HG02623 (cell line): ENCODE data around the gene ACOD1.
"Not testable (repeated sequence)": the region's sequence is repeated elsewhere in the genome, so short reads cannot be mapped to it uniquely, and the experiment has no call there.

ENCODE experiments used
- ATAC-seq: cut with Tn5 transposase; IDR thresholded peaks from one replicate; pipeline ENCODE4 v1.9.1; 2021; ENCODE audit warnings: moderate library complexity; ENCODE audit not compliant: unreplicated experiment

The ACOD1 gene

GRCh38 chr13:76948149-76948548 lies at the start of gene ACOD1:
TSS of gene ACOD1 (plus strand) at chr13:76948511. CDS start at chr13:76948559, 48 bp downstream.
- no peak for ATAC-seq

GRCh38 chr13:76899066-76899465 lies 49.2 kb upstream of the ACOD1 start:
- ATAC-seq: not testable (repeated sequence)

- peak; percentile 94 for ATAC-seq
Measured at GRCh38 chr13:76903544-76904162, 44.7 kb upstream of the ACOD1 start.

DNA sequence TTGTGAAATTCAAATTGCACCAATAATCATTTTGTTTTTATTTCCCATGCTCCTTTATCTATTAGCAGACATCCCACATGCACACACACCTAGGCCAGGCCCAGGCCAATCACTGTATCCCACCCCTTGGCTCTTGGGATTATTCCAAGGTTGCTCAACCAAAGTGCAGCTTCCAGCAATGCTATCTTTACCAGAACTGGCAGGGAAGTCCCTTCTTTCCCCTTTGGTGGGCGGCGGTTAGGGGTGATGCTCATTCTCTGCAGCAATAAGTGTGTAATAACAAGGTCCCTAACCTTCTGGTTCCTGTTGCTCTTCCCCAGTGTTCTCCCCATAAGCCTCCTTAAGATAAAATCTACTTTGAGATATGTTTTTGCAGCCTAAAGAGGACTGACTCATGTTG lies 43.8 kb upstream of the ACOD1 start:
- ATAC-seq: no peak

DNA sequence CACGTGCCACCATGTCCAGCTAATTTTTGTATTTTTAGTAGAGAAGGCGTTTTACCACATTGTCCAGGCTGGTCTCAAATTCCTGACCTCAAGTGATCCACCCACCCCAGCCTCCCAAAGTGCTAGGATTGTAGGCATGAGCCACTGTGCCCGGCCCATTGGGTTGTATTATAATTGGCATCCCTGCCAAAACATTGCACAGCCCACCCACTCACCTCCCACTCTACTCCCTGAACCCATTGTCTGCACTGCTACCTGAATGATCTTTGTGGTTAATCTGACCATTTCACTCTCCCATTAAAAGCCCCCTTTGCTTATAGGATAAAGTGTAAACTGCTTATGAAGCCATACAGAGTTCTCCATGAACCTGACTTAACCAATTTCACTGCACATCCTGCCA lies 35.8 kb upstream of the ACOD1 start:
- ATAC-seq: no peak

DNA sequence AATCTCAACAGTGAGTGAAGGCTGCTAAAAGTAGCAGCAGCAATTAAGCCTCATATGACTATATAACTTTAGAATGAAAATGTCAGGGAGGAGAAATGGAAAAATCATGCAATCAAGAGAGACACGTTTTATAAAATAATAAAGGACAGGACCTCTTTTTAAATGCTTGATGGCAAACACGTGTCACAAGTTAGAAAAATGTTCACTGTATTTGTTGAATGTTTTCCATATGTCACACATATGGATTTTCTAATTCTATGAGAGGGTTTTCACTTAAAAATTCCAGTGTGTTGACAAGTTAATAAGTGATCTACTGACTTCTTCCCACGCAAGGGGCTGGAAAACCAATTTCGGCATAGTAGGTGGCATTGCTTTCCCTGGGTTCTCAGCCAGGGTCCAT lies 34.4 kb upstream of the ACOD1 start:
- no peak for ATAC-seq

- no peak for ATAC-seq
Measured at GRCh38 chr13:76917095-76917494, 31.2 kb upstream of the ACOD1 start.

DNA sequence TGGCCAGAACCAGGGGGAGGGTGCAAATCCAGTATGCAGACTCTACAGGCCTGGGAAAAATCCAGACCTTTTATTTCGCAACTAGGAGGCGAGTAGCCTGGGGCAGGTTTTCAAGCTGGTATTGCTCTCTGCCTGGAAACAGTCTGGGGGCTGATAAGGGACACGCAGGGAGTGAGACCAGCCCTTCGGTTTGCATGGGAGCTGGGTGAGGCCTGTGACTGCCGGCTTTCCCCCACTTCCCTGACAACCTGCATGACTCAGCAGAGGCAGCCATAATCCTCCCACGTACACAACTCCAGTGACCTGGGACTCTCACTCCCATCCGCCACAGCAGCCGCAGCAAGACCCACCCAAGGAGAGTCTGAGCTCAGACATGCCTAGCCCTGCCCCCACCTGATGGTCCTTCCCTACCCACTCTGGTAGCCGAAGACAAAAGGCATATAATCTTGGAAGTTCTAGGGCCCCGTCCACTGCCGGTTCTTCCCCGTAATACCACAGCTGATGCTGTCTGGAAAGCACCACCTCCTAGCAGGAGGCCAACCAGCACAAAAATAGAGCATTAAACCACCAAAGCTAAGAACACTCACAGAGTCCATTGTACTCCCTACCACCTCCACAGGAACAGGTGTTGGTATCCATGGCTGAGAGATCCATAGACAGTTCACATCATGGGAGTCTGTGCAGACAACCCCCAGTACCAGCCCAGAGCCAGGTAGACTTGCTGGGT lies 30.4 kb upstream of the ACOD1 start:
- ATAC-seq: not testable (repeated sequence)

GRCh38 chr13:76921516-76921915 lies 26.8 kb upstream of the ACOD1 start:
- no peak for ATAC-seq

DNA sequence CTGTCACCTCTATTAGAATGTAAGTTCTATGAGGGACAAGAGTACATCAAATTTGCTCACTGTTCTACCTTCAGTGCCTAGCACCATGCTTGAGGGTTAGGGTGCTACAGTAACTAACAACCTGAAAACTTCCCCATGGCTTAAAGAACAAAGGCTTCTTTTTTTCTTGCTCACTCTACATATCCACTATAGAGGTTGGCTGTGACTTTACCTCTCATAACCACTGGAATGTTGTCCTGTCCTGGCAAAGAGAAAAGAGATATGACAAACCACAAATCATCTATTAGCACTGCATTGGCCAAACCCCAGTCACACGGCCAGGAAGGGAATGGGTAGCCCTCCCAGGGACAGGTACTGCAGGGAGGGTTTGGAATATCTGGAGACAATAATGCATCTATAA lies 23.2 kb upstream of the ACOD1 start:
- no peak for ATAC-seq

GRCh38 chr13:76927955-76928354 lies 20.4 kb upstream of the ACOD1 start:
- ATAC-seq: no peak

- no peak for ATAC-seq
Measured at GRCh38 chr13:76928456-76928855, 19.9 kb upstream of the ACOD1 start.

- no peak for ATAC-seq
Measured at GRCh38 chr13:76929320-76929719, 19.0 kb upstream of the ACOD1 start.

DNA sequence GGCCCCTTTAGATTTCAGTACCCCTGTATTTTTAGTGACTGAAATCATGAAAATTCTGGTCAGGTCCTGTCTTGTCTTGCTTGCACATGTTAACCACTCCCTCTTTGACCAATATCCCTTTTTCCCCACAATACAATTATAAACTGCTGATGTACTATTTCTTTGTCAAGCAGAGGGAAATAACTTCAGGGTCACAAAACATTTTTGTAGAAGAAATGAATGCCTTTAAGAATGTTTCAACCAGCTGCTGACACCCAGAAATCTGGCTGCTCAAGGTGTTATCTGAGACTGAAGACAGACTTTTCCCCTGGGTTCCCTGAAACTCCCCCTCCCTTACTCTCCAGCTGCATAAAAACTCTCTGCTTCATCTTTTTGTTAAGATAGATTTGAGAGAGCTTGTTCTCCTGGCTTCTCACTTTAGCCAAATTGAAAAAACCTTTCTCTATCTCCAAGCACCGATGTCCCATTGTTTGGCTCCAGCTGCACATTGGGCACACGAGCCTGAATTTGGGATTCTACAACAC lies 18.4 kb upstream of the ACOD1 start:
- no peak for ATAC-seq

DNA sequence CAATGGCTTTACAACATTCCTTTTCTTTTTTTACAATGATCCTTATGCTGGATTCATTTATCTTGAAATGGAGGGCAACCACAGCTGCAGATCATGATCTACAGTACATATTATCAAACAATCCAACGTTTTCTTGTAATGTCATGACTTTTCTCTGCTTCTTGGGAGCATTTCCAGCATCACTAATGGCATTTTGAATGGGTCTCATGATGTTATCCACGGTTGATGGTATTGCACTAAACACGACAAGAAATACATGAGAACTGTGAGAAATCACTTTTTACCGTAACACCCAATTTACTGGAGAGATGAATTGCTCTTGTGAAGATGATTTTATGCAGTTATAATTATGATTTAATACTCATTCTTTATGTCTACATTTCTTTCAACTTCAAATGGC lies 16.2 kb upstream of the ACOD1 start:
- no peak for ATAC-seq

DNA sequence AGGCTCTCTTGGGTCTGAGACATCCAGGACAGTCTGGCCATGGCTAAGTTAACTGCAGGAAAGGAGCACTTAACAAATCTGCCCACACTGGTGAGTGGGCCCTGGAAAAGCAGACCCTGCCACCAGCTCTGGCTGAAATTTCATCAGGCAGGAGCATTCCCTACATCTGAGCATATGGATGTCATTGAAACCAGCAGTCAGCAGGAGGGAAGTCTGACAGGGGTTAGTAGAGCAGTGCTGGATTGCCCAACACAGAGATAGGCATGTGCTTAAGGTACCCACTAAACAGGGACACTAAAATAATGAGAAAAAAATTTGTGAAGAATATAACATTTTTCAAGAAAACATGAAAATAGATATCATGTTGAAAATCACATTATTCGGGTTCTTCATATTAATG lies 13.6 kb upstream of the ACOD1 start:
- no peak for ATAC-seq

DNA sequence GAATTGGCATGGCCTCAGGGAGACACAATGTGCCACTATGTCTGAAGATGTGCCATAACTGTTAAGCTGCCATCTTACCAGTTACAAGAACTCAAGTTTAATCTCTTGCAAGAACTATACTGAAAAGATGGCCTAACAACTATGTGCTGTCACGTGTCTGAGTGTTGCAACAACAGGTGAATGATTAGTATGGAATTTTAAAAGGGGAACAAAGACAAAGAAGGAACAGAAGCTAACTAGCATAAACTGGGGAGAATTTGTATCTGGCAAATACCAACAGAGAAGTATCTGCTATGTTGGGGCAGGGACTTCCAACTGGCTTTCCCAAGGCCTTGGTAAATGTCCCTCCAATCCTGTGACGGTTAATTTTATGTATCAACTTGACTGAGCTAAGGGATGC lies 11.5 kb upstream of the ACOD1 start:
- no peak for ATAC-seq

- no peak for ATAC-seq
Measured at GRCh38 chr13:76937281-76937820, 11.0 kb upstream of the ACOD1 start.

- no peak for ATAC-seq
Measured at GRCh38 chr13:76939215-76939614, 9.1 kb upstream of the ACOD1 start.

- ATAC-seq: no peak
Measured at GRCh38 chr13:76942363-76942762, 5.9 kb upstream of the ACOD1 start.

GRCh38 chr13:76943646-76944045 lies 4.7 kb upstream of the ACOD1 start:
- no peak for ATAC-seq

DNA sequence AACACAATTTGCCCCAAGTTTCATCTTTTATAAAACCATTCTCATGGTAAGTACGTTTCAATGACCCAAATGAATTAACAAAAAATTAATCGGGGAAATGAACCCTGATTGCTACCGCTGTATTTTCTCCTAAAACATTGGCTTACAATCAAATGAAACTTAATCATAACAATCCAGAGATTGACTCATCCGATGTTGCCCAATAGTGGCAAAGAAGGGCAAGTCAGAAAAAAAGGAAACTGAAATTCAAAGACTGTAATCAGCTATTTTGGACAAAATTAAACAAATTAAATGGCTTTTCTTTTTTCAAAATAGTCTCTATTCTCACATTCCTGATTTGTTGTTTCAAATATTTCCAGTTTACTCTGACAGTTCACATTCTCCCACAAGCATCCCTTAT lies 3.9 kb upstream of the ACOD1 start:
- no peak for ATAC-seq
